ENCODE measurements around the gene DUSP12. TPM values are rescaled to one million over a fixed set of nuclear protein-coding genes. Genes with fewer than 3 reads are reported as not detected.

DUSP12 gene
- total RNA-seq, 1 donor = 38.4 TPM

- H3K4me3 ChIP-seq (ENCODE audit: low read length) = no peak overlapping the region
- no peaks in the 10 kb centered on the region for H3K27me3 ChIP-seq (ENCODE audit: insufficient read depth, low read length)
- no peaks in the 10 kb centered on the region for H3K9me3 ChIP-seq (ENCODE audit: low read depth, low read length)
- H3K4me1 ChIP-seq (ENCODE audit: insufficient read depth, low read length) = no peaks in the 10 kb centered on the region
Observed at GRCh38 chr1:161805399-161806197, 56.0 kb downstream of the DUSP12 start.

Other genes starting within 250 kb of the DUSP12 start
- gene FCGR2A, start 244.3 kb upstream of the DUSP12 start, total RNA-seq = 182 TPM
- 2.8 TPM for gene HSPA6, start 225.2 kb upstream of the DUSP12 start, total RNA-seq
- 27.8 TPM for gene FCGR3A, start 200.0 kb upstream of the DUSP12 start, total RNA-seq
- gene FCGR3B, start 118.6 kb upstream of the DUSP12 start, total RNA-seq = 2.3 TPM
- gene FCGR2B, start 86.6 kb upstream of the DUSP12 start, total RNA-seq = 30.7 TPM
- gene FCRLA, start 42.6 kb upstream of the DUSP12 start, total RNA-seq = 1.4 TPM
- gene FCRLB, start 28.2 kb upstream of the DUSP12 start, total RNA-seq = 1.0 TPM
- 27.5 TPM for gene ATF6, start 16.5 kb downstream of the DUSP12 start, total RNA-seq